NCI-H524 (cell line): ENCODE data around the gene PROX2.

Experiments
- DNase-seq, 2 experiments: peaks; one replicate each; lab custom pipeline; 2025; lab: John Stamatoyannopoulos, UW

Gene PROX2

DNA sequence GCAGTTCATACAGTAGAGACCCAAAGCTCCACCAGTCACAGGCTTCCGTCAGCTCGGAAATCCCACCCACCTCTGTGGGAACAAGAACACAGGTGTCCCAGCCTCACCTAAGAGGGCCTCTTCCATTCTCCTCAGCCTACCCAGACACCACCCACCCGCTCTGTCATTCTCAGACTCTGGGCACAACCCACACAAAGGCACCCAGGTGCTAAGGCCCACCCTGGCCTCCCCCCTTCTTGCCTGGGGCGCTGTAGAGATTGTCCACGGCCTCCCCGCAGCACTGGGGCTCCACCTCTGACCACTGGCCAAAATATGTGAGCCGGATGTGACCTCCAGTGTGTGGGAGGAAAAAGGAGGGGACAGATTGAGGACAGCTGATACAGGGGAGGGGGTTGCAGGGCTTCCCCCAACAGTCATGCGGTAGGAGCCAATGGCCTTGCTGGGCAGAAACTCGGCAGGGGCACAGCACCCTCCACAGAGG is 33.0 kb upstream of the PROX2 start:
- no peak for DNase-seq

GRCh38 chr14:74907744-74908143 is 31.8 kb upstream of the PROX2 start:
- DNase-seq = no peak

- DNase-seq = no peak
These were observed 31.1 kb upstream of the PROX2 start for GRCh38 chr14:74906925-74907521.

- DNase-seq = peak; percentile 34 to 68
These were observed 29.7 kb upstream of the PROX2 start for GRCh38 chr14:74905595-74906142.

- DNase-seq = no peak
These were observed 28.9 kb upstream of the PROX2 start for GRCh38 chr14:74904635-74905503.

GRCh38 chr14:74902941-74903705 is 27.2 kb upstream of the PROX2 start:
- no peak for DNase-seq

DNA sequence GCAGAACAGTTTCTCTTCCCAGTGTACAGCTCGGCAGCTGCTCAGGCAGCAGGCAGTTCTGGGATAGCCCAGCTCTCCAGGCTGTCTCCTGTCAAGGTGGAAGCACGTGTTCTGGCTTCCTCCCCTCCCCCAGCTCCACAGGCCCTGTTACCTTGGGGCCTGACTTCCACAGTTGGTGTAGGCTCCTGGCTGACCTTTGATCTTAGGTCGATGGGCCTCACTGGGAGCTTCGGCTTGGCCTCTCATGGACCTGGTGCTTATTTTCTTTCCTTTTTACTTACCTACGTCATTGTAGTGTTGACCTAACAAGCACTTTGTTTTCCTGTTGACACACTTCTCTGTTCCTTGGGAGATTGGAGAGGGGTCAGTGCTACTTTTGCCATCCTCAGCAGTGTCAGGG is 22.7 kb upstream of the PROX2 start:
- no peak for DNase-seq

- no peak for DNase-seq
These were observed 22.1 kb upstream of the PROX2 start for GRCh38 chr14:74898083-74898482.

DNA sequence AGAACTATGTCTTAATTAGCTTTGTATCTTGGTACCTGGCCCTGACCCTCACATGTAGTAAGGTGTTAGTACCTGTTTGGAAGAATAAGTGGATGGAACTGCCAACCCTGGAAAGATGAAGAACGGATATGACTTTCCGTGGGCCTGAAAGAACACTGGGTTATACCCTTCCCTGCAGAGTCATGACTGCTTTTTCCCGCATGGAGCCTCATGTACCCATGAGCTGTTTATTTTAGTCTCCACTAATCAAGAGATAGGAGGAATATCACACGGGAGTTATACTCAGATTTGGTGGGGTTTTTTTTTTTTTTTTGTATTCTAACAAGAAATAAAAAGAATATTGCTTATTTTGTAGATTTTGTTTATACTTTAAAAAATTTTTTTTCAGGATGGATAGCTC is 21.7 kb upstream of the PROX2 start:
- DNase-seq = no peak

- no peak for DNase-seq
These were observed 20.5 kb upstream of the PROX2 start for GRCh38 chr14:74896400-74896799.

DNA sequence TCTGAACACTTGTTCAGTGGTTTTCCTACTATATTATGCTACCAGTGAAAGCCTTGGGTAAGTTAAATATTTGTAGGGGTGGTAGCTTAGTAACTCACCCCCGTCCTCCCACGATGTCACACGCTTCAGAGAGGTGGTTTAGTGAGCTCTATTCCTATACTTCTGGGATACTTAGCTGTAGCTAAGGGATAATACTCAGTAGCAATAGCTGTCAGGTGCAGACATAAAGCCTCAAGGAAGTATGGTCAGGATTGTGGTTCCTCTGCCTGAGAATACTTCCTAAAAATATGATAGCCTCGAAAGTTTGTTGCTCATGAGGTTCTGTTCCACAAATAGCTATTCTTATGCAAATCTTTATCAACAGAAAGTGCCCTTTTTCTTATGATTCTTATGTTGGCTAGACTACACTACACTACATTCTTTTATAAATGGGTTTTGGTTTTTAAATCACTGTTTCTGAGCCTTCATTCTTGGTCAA is 17.7 kb upstream of the PROX2 start:
- DNase-seq = no peak

DNA sequence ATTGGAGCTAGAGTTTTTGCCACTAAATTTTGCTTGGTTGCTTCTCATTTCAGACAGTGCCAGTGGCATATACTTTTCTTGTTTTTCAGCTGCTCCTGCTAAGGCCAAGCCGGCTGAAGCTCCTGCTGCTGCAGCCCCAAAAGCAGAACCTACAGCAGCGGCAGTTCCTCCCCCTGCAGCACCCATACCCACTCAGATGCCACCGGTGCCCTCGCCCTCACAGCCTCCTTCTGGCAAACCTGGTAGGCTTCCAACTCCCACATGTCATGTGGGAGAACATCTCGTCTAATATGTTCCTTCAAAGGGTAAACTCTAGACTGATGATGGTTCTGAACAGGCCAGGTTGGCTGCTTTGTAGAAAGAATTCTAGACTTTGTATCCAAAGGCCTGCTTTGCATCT is 16.8 kb upstream of the PROX2 start:
- no peak for DNase-seq

GRCh38 chr14:74891870-74892269 is 15.9 kb upstream of the PROX2 start:
- DNase-seq = no peak

GRCh38 chr14:74890262-74890661 is 14.3 kb upstream of the PROX2 start:
- DNase-seq = no peak

GRCh38 chr14:74888164-74889158 is 12.5 kb upstream of the PROX2 start:
- DNase-seq = no peak

DNA sequence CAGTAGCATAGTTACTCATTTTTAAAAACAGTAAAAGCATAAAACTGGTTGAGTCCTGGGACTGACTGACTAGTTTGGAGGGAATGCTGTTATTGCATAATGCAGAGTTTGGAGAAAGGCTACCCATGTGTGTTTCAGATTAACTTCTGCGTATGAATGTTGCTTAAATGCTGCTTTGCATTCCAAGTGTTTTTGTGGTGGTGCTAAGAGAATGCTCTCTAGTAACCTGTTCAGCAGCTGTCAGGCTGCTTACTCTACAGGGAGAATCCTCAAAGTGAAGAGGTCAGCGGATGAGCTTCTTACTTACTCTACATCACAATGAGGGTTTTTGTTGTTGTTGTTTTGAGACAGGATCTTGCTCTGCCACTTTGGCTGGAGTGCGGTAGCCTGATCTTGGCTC is 10.1 kb upstream of the PROX2 start:
- no peak for DNase-seq

DNA sequence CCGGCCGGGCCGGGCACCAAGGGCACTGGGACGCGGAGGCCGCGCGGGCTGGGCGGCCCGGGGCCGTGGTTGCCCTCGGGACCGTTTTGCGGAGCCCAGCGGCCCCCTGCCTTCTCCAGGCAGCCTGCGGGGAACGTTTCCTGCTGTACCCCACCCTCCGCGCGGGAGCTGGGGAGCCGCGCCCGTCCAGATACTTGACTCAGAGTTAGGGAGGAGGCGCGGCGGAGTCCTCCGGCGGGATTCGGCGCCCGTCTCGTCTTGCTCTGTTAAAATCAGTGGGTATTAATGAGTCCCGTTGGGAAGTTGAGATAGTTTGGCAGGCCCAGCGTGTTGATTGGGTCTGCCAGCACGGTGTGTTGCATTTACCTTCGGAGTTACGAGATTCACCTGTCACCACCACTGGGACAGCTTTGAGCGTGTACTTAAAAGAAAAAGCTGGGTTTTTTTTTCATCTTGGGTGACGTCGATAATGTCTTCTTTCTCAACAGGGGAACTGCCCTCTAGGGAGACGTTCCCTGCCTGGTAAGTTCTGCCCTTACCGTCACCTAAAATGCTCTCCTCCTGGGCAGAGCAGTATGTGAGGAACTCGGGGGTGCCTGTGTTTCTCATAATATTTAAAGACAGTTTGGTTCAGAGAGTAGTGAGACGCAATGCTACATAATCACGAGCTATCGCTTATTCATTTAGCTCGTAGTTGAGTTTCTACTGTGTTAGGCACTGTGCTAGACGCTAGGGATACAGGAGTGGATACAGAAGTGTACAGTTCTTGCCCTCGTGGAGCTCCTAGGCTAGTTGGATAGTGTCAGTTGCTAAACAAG is 6.4 kb upstream of the PROX2 start:
- peak in 1 of 2 experiments; percentile 51 for DNase-seq

GRCh38 chr14:74881431-74882102 is 5.6 kb upstream of the PROX2 start, which contains the start of gene DLST:
Gene DLST (plus strand): TSS chr14:74881916. CDS start chr14:74881954, 38 bp downstream.
- peak; percentile 85 to 92 for DNase-seq

DNA sequence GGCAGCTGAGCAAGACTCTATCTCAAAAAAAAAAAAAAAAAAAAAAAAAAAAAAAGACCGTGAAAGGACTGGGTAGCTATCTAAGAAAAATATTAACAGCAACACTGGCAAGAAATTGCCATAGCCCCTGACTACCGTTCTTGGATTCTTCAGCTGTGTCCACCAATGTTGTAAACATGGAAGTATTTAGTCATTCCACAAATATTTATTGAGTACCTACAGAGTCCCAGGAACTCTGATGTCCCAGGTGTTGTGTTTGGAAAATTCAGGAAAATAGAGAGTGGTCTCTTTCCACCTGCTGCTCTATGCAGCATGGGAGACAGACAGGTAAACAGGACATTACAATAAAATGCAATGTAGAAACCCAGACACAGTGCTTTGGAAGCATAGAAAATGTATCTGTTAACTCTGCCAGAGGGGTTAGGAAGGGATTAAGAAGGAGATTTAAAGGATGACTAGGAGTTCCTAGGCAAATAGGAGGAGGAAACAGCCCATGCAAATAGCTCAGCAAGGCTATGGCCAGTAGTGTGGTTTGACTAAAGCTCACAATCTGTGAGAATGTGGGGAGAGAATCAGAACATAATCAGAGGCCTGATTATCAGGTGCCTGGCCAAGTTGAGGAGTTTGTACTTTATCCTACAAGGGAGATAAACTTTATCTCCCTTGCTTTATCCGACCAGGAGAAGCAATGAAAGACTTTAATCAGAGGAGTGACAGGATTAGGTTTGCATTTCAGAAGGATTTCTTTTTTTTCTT is 3.7 kb upstream of the PROX2 start:
- DNase-seq = no peak
